Measurements from ENCODE around the gene ATXN1.

The ATXN1 gene

GRCh38 chr6:16324184-16324583, 437.1 kb downstream of the ATXN1 start:
- H3K4me3 ChIP-seq (replicated peaks; ENCODE audit: low read depth, low read length) = no peak overlapping the region
- DNase-seq (ENCODE audit: extremely low read depth, low read depth) = no peak
- TF ChIP-seq CTCF (IDR thresholded peaks at IDR 0.05; ENCODE audit: low read depth, low read length, missing control alignments) = no peak

- no peak overlapping the region for H3K4me3 ChIP-seq (replicated peaks; ENCODE audit: low read depth, low read length)
- DNase-seq (ENCODE audit: extremely low read depth, low read depth) = no peak
- TF ChIP-seq CTCF (IDR thresholded peaks at IDR 0.05; ENCODE audit: low read depth, low read length, missing control alignments) = no peak
Measured at GRCh38 chr6:16322666-16323312, 438.5 kb downstream of the ATXN1 start.

GRCh38 chr6:16321826-16322225, 439.4 kb downstream of the ATXN1 start:
- no peak for TF ChIP-seq CTCF (IDR thresholded peaks at IDR 0.05; ENCODE audit: low read depth, low read length, missing control alignments)
- H3K4me3 ChIP-seq (replicated peaks; ENCODE audit: low read depth, low read length) = no peak overlapping the region
- no peak for DNase-seq (ENCODE audit: extremely low read depth, low read depth)

- no peak overlapping the region for H3K4me3 ChIP-seq (replicated peaks; ENCODE audit: low read depth, low read length)
- TF ChIP-seq CTCF (IDR thresholded peaks at IDR 0.05; ENCODE audit: low read depth, low read length, missing control alignments) = no peak
- DNase-seq (ENCODE audit: extremely low read depth, low read depth) = no peak
Measured at GRCh38 chr6:16321341-16321710, 439.9 kb downstream of the ATXN1 start.

- no peak for TF ChIP-seq CTCF (IDR thresholded peaks at IDR 0.05; ENCODE audit: low read depth, low read length, missing control alignments)
- H3K4me3 ChIP-seq (replicated peaks; ENCODE audit: low read depth, low read length) = peak overlapping the region; percentile 10
- no peak for DNase-seq (ENCODE audit: extremely low read depth, low read depth)
Measured at GRCh38 chr6:16320533-16321340, 440.5 kb downstream of the ATXN1 start.

- no peak for TF ChIP-seq CTCF (IDR thresholded peaks at IDR 0.05; ENCODE audit: low read depth, low read length, missing control alignments)
- H3K4me3 ChIP-seq (replicated peaks; ENCODE audit: low read depth, low read length) = peak overlapping the region; percentile 10
- DNase-seq (ENCODE audit: extremely low read depth, low read depth) = peak; percentile 79
Measured at GRCh38 chr6:16319813-16320532, 441.3 kb downstream of the ATXN1 start.

Data from HFF-Myc (cell line).